ENCODE measurements around the gene GPRASP1.

- no peak for TF ChIP-seq CTCF (IDR thresholded peaks at IDR 0.05)
- TF ChIP-seq EZH2 (IDR thresholded peaks at IDR 0.05) = no peak
- no peak for TF ChIP-seq EZH2phosphoT487 (IDR thresholded peaks at IDR 0.05)
Measured at GRCh38 chrX:102694749-102695148, 43.5 kb downstream of the GPRASP1 start.

Measured in neural progenitor cell (in vitro differentiated cells).